OCI-LY3 (cell line): Measurements from ENCODE around the gene C19orf53.

Experiments used
- EZH2phosphoT487 ChIP-seq: fragments of 200-600 bp; shearing (Covaris generic); IDR thresholded peaks from 2 replicates; pipeline ENCODE4 v1.6.1; 2018; ENCODE audit warnings: antibody characterized with exemption, mixed run types, low read depth
- TF ChIP-seq, protein P1 (sequence below): fragments of 200-600, 300-600 bp; sonication (generic); IDR thresholded peaks from 2 replicates; pipeline ENCODE4 v1.5.1; 2014; ENCODE audit warnings: antibody characterized with exemption, low read length, low read depth

DNA sequence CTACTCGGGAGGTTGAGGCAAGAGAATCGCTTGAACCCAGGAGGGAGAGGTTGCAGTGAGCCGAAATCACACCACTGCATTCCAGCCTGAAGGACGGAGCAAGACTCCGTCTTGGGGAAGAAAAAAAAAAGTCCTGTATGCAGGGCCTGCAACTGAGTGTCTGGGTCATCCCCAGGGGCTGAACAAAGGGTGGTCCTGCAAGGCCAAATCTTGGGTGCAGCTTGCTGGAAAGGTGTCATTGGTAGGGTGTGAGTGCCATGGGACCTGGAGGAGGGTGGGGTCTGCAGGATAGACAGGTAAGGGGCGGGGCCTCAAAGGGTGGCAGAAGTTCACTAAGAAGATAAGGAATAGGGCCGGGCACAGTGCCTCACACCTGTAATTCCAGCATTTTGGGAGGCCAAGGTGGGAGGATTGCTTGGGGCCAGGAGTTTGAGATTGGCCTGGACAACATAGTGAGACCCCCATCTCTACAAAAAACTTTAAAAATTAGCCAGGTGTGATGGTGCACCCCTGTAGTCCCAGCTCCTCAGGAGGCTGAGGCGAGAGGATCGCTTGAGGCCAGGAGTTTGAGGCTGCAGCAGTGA, 52.5 kb downstream of the C19orf53 start:
- TF ChIP-seq, protein P1, sequence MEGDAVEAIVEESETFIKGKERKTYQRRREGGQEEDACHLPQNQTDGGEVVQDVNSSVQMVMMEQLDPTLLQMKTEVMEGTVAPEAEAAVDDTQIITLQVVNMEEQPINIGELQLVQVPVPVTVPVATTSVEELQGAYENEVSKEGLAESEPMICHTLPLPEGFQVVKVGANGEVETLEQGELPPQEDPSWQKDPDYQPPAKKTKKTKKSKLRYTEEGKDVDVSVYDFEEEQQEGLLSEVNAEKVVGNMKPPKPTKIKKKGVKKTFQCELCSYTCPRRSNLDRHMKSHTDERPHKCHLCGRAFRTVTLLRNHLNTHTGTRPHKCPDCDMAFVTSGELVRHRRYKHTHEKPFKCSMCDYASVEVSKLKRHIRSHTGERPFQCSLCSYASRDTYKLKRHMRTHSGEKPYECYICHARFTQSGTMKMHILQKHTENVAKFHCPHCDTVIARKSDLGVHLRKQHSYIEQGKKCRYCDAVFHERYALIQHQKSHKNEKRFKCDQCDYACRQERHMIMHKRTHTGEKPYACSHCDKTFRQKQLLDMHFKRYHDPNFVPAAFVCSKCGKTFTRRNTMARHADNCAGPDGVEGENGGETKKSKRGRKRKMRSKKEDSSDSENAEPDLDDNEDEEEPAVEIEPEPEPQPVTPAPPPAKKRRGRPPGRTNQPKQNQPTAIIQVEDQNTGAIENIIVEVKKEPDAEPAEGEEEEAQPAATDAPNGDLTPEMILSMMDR: no peak
- no peak for TF ChIP-seq EZH2phosphoT487
